Activated naive CD4-positive, alpha-beta T cell treated with anti-CD3 and anti-CD28 coated beads, Interleukin-2, amount 10 ng/mL, durations not matched to agents 5 hours and 36 hours (primary cell): Measurements from ENCODE around the gene PLA2G10. TPM values are rescaled to one million over a fixed set of nuclear protein-coding genes. Genes with fewer than 3 reads are reported as not detected.

Experiments used
- total RNA-seq, 2 experiments: library from RNA; stranded (reverse); gene quantifications; one replicate each; pipeline ENCODE4 v1.2.3, GENCODE V29; 2021

The PLA2G10 gene, protein sequence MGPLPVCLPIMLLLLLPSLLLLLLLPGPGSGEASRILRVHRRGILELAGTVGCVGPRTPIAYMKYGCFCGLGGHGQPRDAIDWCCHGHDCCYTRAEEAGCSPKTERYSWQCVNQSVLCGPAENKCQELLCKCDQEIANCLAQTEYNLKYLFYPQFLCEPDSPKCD
- not detected for total RNA-seq

DNA sequence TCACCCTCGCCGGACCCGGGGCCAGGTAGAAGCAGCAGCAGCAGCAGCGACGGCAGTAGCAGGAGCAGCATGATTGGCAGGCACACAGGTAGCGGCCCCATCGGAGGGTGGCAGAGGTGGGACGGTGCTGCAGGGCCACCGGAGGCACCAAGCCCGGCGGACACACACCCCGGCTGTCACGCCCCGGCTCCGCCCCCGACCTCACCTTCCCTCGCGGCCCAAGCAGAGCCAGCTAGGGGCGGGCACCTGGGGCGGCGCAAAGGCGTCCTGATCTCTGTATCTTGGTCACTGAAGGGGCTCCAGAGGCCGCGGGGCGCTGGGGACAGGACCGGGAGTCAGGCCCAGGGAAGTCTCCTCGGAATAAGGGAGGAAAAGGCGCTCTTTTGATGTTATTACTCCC lies at the start of gene PLA2G10:
Gene PLA2G10 (minus strand): TSS at position 180 of the 400 bp plus-strand sequence. CDS start 79 bp downstream, at position 101.

GRCh38 chr16:14742273-14743128 lies 48.4 kb upstream of the PLA2G10 start, which contains the start of gene NPIPA2:
Gene NPIPA2 (plus strand): TSS chr16:14742533. CDS start chr16:14748066, 5,533 bp downstream.

DNA sequence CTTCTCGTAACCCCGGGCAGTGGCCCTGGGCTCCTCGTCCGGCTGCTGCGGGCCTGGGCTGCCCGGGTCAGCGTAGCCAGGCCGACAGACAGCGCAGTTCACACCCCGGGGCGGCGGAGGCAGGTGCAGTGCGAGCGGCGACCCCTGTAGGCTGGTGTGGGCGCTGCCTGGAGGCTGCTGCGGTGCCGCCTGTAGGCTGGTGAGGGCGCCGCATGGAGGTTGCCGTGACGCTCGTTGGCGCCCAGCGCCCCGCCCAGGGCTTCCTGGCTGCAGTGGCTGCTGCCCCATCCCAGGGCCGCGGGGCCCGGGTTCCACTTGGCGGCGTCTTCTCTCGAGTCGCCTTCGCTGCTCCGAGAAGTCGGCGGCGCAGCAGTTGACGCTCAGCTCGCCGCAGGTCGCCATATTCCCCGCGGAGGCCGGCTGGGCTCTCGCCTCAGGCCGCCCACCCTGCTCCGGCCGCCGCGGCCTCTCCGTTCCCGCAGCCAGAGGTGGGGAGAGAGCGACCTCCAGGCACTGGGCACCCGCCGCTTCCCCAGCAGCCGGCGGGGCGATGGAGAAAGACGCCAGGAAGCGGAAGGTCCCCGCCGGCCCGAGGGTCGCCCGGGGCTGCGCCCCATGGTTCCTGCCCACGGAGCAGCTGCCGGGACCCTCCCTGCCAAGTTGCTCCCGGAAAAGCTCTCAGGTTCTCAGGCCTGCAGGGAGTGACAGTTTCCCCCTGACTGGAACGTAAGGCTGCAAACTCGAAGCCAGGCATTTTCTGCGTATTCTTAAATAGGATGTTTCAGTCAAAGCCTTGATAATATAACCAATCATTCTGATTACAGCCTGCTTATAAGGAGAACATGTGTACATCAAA lies 9.3 kb upstream of the PLA2G10 start, which contains the start of gene NPIPA3:
Gene NPIPA3 (plus strand): TSS at position 256 of the 856 bp plus-strand sequence. CDS start 5,533 bp downstream, outside the sequence.

DNA sequence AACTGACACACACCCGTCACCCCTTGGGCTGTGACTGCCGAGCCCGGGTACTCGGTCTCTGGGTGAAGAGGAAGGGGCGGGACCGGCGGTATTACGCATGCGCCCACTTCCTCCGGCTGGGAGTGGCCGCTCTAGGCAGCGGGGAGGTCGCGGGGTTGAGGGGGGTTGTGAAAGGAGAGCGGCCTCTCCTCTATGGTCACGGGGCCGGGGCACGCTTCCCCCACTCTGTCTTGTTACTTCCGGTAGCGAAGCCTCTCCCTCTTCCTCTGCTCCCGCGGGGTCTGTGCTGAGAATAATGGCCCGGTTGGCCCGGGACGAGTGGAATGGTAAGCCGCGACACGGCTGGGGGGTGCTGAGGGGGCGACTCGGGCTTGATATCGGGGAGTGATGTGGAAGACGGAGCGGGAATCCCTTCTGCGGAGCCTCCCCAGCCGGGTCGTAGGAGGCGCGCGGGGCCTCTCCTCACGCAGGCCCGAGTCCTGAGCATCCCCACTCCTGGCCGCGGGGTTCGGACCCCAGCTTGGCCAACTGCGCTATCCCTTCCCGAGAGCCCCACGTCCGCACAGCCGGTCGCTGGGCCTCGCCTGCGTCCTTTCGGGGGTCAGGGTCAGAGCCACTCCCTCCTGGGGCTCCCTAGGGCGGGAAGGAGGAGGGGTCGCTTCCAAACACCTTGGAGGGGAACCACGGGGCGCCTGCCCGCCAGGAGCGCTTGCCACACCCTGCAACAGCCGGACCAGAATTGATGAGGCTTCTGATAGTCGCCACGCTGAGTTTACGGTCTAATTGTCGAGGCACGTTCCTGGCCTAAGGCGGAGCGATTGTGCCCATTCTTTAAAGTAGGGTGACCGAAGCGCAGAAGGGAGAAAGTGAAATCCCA lies 61.2 kb downstream of the PLA2G10 start, which contains the start of gene BFAR:
Gene BFAR (plus strand): TSS at position 259 of the 877 bp plus-strand sequence. CDS start 11,396 bp downstream, outside the sequence.

DNA sequence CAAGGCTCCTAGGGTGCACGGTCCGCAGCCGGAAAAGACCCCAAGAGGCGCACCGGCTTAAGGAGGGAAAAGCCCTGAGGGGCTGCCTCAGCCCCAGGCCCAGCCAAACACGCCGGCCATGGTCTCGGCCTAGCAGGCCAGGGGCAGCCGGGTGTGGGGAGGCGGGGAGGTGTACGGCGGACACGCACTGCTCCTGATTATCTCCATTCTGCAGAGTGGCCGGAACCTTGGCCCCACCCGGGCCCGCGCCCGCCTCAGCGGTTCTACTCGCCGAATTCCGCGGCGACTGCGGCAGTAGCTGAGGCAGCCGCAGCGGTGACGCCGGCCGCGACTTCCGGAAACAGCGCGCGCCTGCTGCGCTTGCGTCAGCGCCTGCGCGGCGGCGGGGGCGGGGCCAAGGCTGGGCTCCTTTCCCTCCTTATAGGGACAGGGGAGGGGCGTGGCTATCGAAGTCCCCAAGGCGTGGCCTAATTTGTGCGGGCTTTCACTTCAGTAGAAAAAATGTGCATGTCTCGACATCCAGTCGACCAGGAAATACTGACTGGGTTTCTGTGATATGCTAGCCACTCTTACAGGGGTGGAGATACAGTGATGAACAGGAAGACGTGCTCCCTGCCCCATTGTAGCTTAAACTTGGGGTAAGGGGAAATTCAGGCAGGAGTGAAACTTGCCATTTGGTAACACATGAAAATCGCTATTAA lies 64.0 kb downstream of the PLA2G10 start, which contains the start of gene PARN:
Gene PARN (minus strand): TSS at position 342 of the 701 bp plus-strand sequence. CDS start 135 bp downstream, at position 207.

Other genes with a start within 250 kb of the PLA2G10 start
- gene PARN, start 64.0 kb downstream of the PLA2G10 start, total RNA-seq, result 10 to 100 TPM; 35.0 to 36.8 TPM
- gene BFAR, start 61.4 kb downstream of the PLA2G10 start, total RNA-seq, result 10 to 100 TPM; 60.3 to 60.5 TPM
- 1 to 10 TPM; 2.9 to 6.1 TPM for gene NPIPA3, start 9.1 kb upstream of the PLA2G10 start, total RNA-seq
- gene NPIPA2, start 48.2 kb upstream of the PLA2G10 start, total RNA-seq, result 1 to 10 TPM; 5.2 to 7.3 TPM
- 10 to 100 TPM; 34.4 to 38.2 TPM for gene NOMO1, start 139.4 kb upstream of the PLA2G10 start, total RNA-seq
- gene NPIPA1, start 243.1 kb upstream of the PLA2G10 start, total RNA-seq, result 10 to 100 TPM; 82.2 to 85.9 TPM